ENCODE data around the gene ANKS1B.

ANKS1B gene

GRCh38 chr12:98868076-98868475, 1116.7 kb downstream of the ANKS1B start:
- H3K27me3 ChIP-seq (replicated peaks), result no peaks in the 10 kb centered on the region
- in situ Hi-C loops (cut with HindIII; ENCODE audit: low pct_ligation_motif_present, low sequenced_read_pairs), result no loop called here
- no peak overlapping the region for H3K4me3 ChIP-seq (ENCODE audit: low read depth, low read length)
- no peak overlapping the region for H3K27ac ChIP-seq
- H3K36me3 ChIP-seq (replicated peaks), result no peaks in the 10 kb centered on the region
- DNase-seq, result no peak
- no peak for TF ChIP-seq CTCF (IDR thresholded peaks at IDR 0.05; ENCODE audit: low read depth, low read length, missing control alignments)

GRCh38 chr12:98864363-98864762, 1120.4 kb downstream of the ANKS1B start:
- Histone ChIP-seq H3K27me3 (replicated peaks) (no peaks in the 10 kb centered on the region), H3K27ac (no peak overlapping the region), H3K4me3 (ENCODE audit: low read depth, low read length) (no peak overlapping the region), H3K36me3 (replicated peaks) (no peaks in the 10 kb centered on the region)
- in situ Hi-C loops (cut with HindIII; ENCODE audit: low pct_ligation_motif_present, low sequenced_read_pairs), result no loop called here
- DNase-seq, result no peak
- TF ChIP-seq CTCF (IDR thresholded peaks at IDR 0.05; ENCODE audit: low read depth, low read length, missing control alignments), result no peak

- no peaks in the 10 kb centered on the region for H3K36me3 ChIP-seq (replicated peaks)
- TF ChIP-seq CTCF (IDR thresholded peaks at IDR 0.05; ENCODE audit: low read depth, low read length, missing control alignments), result no peak
- H3K27me3 ChIP-seq (replicated peaks), result no peaks in the 10 kb centered on the region
- H3K4me3 ChIP-seq (ENCODE audit: low read depth, low read length), result no peak overlapping the region
- in situ Hi-C loops (cut with HindIII; ENCODE audit: low pct_ligation_motif_present, low sequenced_read_pairs), result no loop called here
- DNase-seq, result no peak
- H3K27ac ChIP-seq, result no peak overlapping the region
These were observed 1121.6 kb downstream of the ANKS1B start for GRCh38 chr12:98863167-98863566.

- no peak for DNase-seq
- Histone ChIP-seq H3K36me3 (replicated peaks) (no peaks in the 10 kb centered on the region), H3K4me3 (ENCODE audit: low read depth, low read length) (no peak overlapping the region), H3K27ac (no peak overlapping the region), H3K27me3 (replicated peaks) (no peaks in the 10 kb centered on the region)
- in situ Hi-C loops (cut with HindIII; ENCODE audit: low pct_ligation_motif_present, low sequenced_read_pairs), result no loop called here
- no peak for TF ChIP-seq CTCF (IDR thresholded peaks at IDR 0.05; ENCODE audit: low read depth, low read length, missing control alignments)
These were observed 1123.5 kb downstream of the ANKS1B start for GRCh38 chr12:98861251-98861650.

- Histone ChIP-seq H3K27ac (no peak overlapping the region), H3K4me3 (ENCODE audit: low read depth, low read length) (no peak overlapping the region), H3K36me3 (replicated peaks) (no peaks in the 10 kb centered on the region), H3K27me3 (replicated peaks) (no peaks in the 10 kb centered on the region)
- no peak for TF ChIP-seq CTCF (IDR thresholded peaks at IDR 0.05; ENCODE audit: low read depth, low read length, missing control alignments)
- in situ Hi-C loops (cut with HindIII; ENCODE audit: low pct_ligation_motif_present, low sequenced_read_pairs), result no loop called here
- DNase-seq, result peak; percentile 11
These were observed 1127.7 kb downstream of the ANKS1B start for GRCh38 chr12:98856897-98857540.

GRCh38 chr12:98852181-98852580, 1132.6 kb downstream of the ANKS1B start:
- Histone ChIP-seq H3K36me3 (replicated peaks) (no peaks in the 10 kb centered on the region), H3K27ac (no peak overlapping the region), H3K27me3 (replicated peaks) (no peaks in the 10 kb centered on the region), H3K4me3 (ENCODE audit: low read depth, low read length) (no peak overlapping the region)
- no peak for TF ChIP-seq CTCF (IDR thresholded peaks at IDR 0.05; ENCODE audit: low read depth, low read length, missing control alignments)
- in situ Hi-C loops (cut with HindIII; ENCODE audit: low pct_ligation_motif_present, low sequenced_read_pairs), result no loop called here
- DNase-seq, result no peak

All from brain microvascular endothelial cell (primary cell).